Vagina (tissue), 2 donors: ENCODE data around the gene TMEM163.

Source experiments
- CTCF ChIP-seq, 3 experiments: fragments of 450-650 bp in 2 of 3; fragments of 200-600 bp in 1 of 3; sonication (generic) in 1 of 3; IDR thresholded peaks; one replicate each; pipeline ENCODE4 v1.5.1; 2017 to 2019; ENCODE audit warnings: antibody characterized with exemption in 3 of 3, mild to moderate bottlenecking in 2 of 3, moderate library complexity in 2 of 3
- POLR2A ChIP-seq, 2 donors: fragments of 450-650 bp; IDR thresholded peaks; one replicate each; pipeline ENCODE4 v1.6.1; 2017; ENCODE audit warnings: antibody characterized with exemption in 2 of 2, mild to moderate bottlenecking in 2 of 2, moderate library complexity in 2 of 2

DNA sequence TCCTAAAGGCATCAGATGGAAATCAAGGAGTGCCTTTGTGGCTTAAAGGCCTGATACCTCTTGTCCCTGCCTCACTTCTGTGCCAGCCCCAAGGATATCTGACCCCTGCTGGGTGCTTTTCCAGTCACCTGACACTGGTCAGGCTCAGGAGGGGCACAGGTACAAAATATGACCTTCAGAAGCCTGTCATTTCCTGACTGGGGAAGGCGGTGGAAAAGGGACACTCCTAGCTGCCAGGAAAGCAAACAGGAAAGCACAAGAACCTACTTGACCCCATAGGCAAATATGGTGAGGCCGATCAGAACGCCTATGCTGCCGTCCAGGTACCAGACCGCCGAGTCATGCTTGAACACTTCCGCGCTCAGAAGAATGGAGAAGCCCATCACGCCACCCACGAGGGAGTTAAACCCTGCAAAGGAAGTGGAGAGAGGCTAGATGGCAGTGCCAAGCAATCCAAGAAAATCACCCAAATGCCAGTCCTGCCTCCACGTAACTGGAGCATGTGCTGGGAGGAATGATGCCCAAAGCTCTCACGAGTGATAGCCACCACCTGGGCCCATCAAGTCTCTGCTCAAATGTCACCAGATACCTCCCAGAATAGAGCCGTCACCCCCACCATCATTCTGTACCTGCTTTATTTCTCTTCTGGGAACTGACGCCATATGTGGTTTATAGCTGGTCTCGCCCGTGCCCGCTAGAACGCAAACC lies 260.9 kb downstream of the TMEM163 start:
- TF ChIP-seq CTCF (IDR thresholded peaks at IDR 0.05) (no peak), POLR2A (IDR thresholded peaks at IDR 0.05) (no peak)
